HepG2 (cell line): ENCODE measurements around the gene GPN2. TPM values are rescaled to one million over a fixed set of nuclear protein-coding genes. Genes with fewer than 3 reads are reported as not detected.

Experiments
- ARID5B ChIP-seq: IDR thresholded peaks from 2 replicates; pipeline ENCODE4 v1.4.0; 2020; ENCODE audit warnings: mild to moderate bottlenecking, missing genetic modification reagents
- ESRRA ChIP-seq: sonication (generic); formaldehyde crosslinking; IDR thresholded peaks from 2 replicates; pipeline ENCODE4 v1.5.1; 2020; ENCODE audit warnings: mild to moderate bottlenecking, low read depth, missing genetic modification reagents
- HIC2 ChIP-seq: sonication (generic); formaldehyde crosslinking; IDR thresholded peaks from 2 replicates; pipeline ENCODE4 v1.9.0; 2022; ENCODE audit warnings: low read depth, missing genetic modification reagents
- HMG20A ChIP-seq: IDR thresholded peaks from 2 replicates; pipeline ENCODE4 v1.6.1; 2016; ENCODE audit warnings: borderline replicate concordance
- KMT2A ChIP-seq: sonication (generic); formaldehyde crosslinking; IDR thresholded peaks from 2 replicates; pipeline ENCODE4 v1.4.0; 2020; ENCODE audit warnings: missing genetic modification reagents
- NFIC ChIP-seq: IDR thresholded peaks from 2 replicates; pipeline ENCODE4 v1.6.1; 2012; ENCODE audit warnings: mild to moderate bottlenecking, low read length, inconsistent platforms
- NKX3-1 ChIP-seq: sonication (generic); formaldehyde crosslinking; IDR thresholded peaks from 2 replicates; pipeline ENCODE4 v1.5.0; 2020; ENCODE audit warnings: missing genetic modification reagents
- NR0B2 ChIP-seq: sonication (generic); formaldehyde crosslinking; IDR thresholded peaks from 2 replicates; pipeline ENCODE4 v1.4.0; 2020; ENCODE audit warnings: mild to moderate bottlenecking, missing genetic modification reagents
- NR2C2 ChIP-seq: sonication (generic); formaldehyde crosslinking; IDR thresholded peaks from 2 replicates; pipeline ENCODE4 v1.4.0; 2020; ENCODE audit warnings: missing genetic modification reagents, mild to moderate bottlenecking, moderate library complexity, borderline replicate concordance
- ZBTB39 ChIP-seq: sonication (generic); formaldehyde crosslinking; IDR thresholded peaks from 2 replicates; pipeline ENCODE4 v1.5.0; 2020; ENCODE audit warnings: missing genetic modification reagents
- ZNF503 ChIP-seq: sonication (generic); formaldehyde crosslinking; IDR thresholded peaks from 2 replicates; pipeline ENCODE4 v1.4.0; 2020; ENCODE audit warnings: missing genetic modification reagents
- polyA plus RNA-seq, 8 experiments: library from polyadenylated mRNA; depleted of rRNA in 3 of 8; stranded (reverse) in 7 of 8; unstranded in 1 of 8; fragments of >200 nt; fragmentation: Illumina TruSeq in 4 of 8; extraction: Trizol in 4 of 8; gene quantifications; 2 replicates each; pipeline versions ENCODE4 v1.2.1 to v1.2.3, GENCODE V29; 2011 to 2016; ENCODE audit warnings: low read depth in 4 of 8, missing spikeins in 1 of 8, mixed read lengths in 1 of 8; ENCODE audit not compliant: insufficient read depth in 1 of 8
- total RNA-seq, 5 experiments: library from RNA; depleted of rRNA; stranded (reverse); fragments of >200 nt; fragmentation: Illumina TruSeq; extraction: Trizol; gene quantifications; 2 replicates each; pipeline ENCODE4 v1.2.3, GENCODE V29; 2016; ENCODE audit warnings: low read depth in 1 of 5

GPN2 gene
- total and polyA plus RNA-seq, 2 of the 13 experiments (the other 11 are each of a cell fraction or from before 2014, with no cell fraction given), result 19.3 to 38.9 TPM

- TF ChIP-seq ARID5B (CRISPR knock-in tag) (peak; percentile 95), ZNF503 (CRISPR knock-in tag) (peak; percentile 85), NFIC (peak; percentile 89), NR2C2 (CRISPR knock-in tag) (peak; percentile 73), ESRRA (peak; percentile 86), NR0B2 (CRISPR knock-in tag) (no peak), ZBTB39 (CRISPR knock-in tag) (peak; percentile 21; the same call in 1 of the 2 replicates), HIC2 (peak; percentile 85), KMT2A (0 out of 2 replicates have a peak, but pooled peaks have one; percentile 29), NKX3-1 (no peak), HMG20A (CRISPR knock-in tag) (peak; percentile 74; the same call in 1 of the 2 replicates)
Observed at GRCh38 chr1:26910343-26911160, 20.5 kb upstream of the GPN2 start (continued).
